ENCODE measurements around the gene KRT1.

Gene KRT1

GRCh38 chr12:52680363-52680762 lies at the start of gene KRT1:
Gene KRT1, minus strand, starts transcription at chr12:52680407. Its CDS starts 59 bp downstream, at chr12:52680348.
- no peak within 1 kb of the TSS for H3K4me3 ChIP-seq (ENCODE audit: low read depth, low read length)
- DNase-seq (ENCODE audit: low read depth) = no peak
- no peak for TF ChIP-seq CTCF (IDR thresholded peaks at IDR 0.05; ENCODE audit: insufficient read depth, low read depth, low read length, missing control alignments)

- no peak overlapping the region for H3K4me3 ChIP-seq (ENCODE audit: low read depth, low read length)
- TF ChIP-seq CTCF (IDR thresholded peaks at IDR 0.05; ENCODE audit: insufficient read depth, low read depth, low read length, missing control alignments) = no peak
- no peak for DNase-seq (ENCODE audit: low read depth)
These were observed 48.9 kb upstream of the KRT1 start for GRCh38 chr12:52729147-52729546.

GRCh38 chr12:52728374-52728773 lies 48.2 kb upstream of the KRT1 start:
- no peak overlapping the region for H3K4me3 ChIP-seq (ENCODE audit: low read depth, low read length)
- TF ChIP-seq CTCF (IDR thresholded peaks at IDR 0.05; ENCODE audit: insufficient read depth, low read depth, low read length, missing control alignments) = no peak
- DNase-seq (ENCODE audit: low read depth) = no peak

GRCh38 chr12:52727037-52727436 lies 46.8 kb upstream of the KRT1 start:
- DNase-seq (ENCODE audit: low read depth) = no peak
- no peak for TF ChIP-seq CTCF (IDR thresholded peaks at IDR 0.05; ENCODE audit: insufficient read depth, low read depth, low read length, missing control alignments)

GRCh38 chr12:52726451-52726850 lies 46.2 kb upstream of the KRT1 start:
- H3K4me3 ChIP-seq (ENCODE audit: low read depth, low read length) = no peak overlapping the region
- no peak for TF ChIP-seq CTCF (IDR thresholded peaks at IDR 0.05; ENCODE audit: insufficient read depth, low read depth, low read length, missing control alignments)
- no peak for DNase-seq (ENCODE audit: low read depth)

More at GRCh38 chr12:52727037-52727436, 46.8 kb upstream of the KRT1 start:
- H3K4me3 ChIP-seq (ENCODE audit: low read depth, low read length) = no peak overlapping the region

GRCh38 chr12:52724384-52724783 lies 44.2 kb upstream of the KRT1 start:
- H3K4me3 ChIP-seq (ENCODE audit: low read depth, low read length) = no peak overlapping the region
- no peak for TF ChIP-seq CTCF (IDR thresholded peaks at IDR 0.05; ENCODE audit: insufficient read depth, low read depth, low read length, missing control alignments)
- DNase-seq (ENCODE audit: low read depth) = no peak

GRCh38 chr12:52722680-52723079 lies 42.5 kb upstream of the KRT1 start:
- TF ChIP-seq CTCF (IDR thresholded peaks at IDR 0.05; ENCODE audit: insufficient read depth, low read depth, low read length, missing control alignments) = no peak
- no peak overlapping the region for H3K4me3 ChIP-seq (ENCODE audit: low read depth, low read length)
- DNase-seq (ENCODE audit: low read depth) = no peak

Data from GM12865 (cell line).